OCI-LY3 (cell line): ENCODE data around the gene ASCC2.

ENCODE experiments used
- CTCF ChIP-seq: fragments of 200-600, 300-600 bp; sonication (generic); IDR thresholded peaks from 2 replicates; pipeline ENCODE4 v1.5.1; 2014; ENCODE audit warnings: antibody characterized with exemption, low read length, low read depth
- EZH2phosphoT487 ChIP-seq: fragments of 200-600 bp; shearing (Covaris generic); IDR thresholded peaks from 2 replicates; pipeline ENCODE4 v1.6.1; 2018; ENCODE audit warnings: antibody characterized with exemption, mixed run types, low read depth

GRCh38 chr22:29831186-29831921 lies 6.7 kb downstream of the ASCC2 start:
- TF ChIP-seq CTCF = no peak
- TF ChIP-seq EZH2phosphoT487 = no peak
